Measurements from ENCODE around the gene TTC21B. TPM values are rescaled to one million over a fixed set of nuclear protein-coding genes. Genes with fewer than 3 reads are reported as not detected.

TTC21B gene
- polyA plus RNA-seq, 3 donors from 2014 or later = 4.3 to 8.8 (median 7.8) TPM

GRCh38 chr2:165909466-165909865, 44.1 kb downstream of the TTC21B start:
- Mint-ChIP-seq H3K4me1 (no peaks in the 10 kb centered on the region), H3K4me3 (no peak overlapping the region), H3K36me3 (peaks cover 27 to 42% (median 42%) of the 10 kb centered on the region in 3 donors), H3K9me3 (no peaks in the 10 kb centered on the region), H3K27ac (no peak overlapping the region), H3K27me3 (ENCODE audit: low read depth in 3 of 3) (no peaks in the 10 kb centered on the region)
- no peak for DNase-seq

GRCh38 chr2:165905854-165906253, 47.7 kb downstream of the TTC21B start:
- peaks cover 8 to 11% of the 10 kb centered on the region in 2 donors for H3K4me1 Mint-ChIP-seq
- no peaks in the 10 kb centered on the region for H3K27me3 Mint-ChIP-seq (ENCODE audit: low read depth in 3 of 3)
- no peak for DNase-seq
- H3K27ac Mint-ChIP-seq = no peak overlapping the region
- H3K9me3 Mint-ChIP-seq = no peaks in the 10 kb centered on the region
- no peak overlapping the region for H3K4me3 Mint-ChIP-seq
- H3K36me3 Mint-ChIP-seq = peaks cover 22 to 42% (median 37%) of the 10 kb centered on the region in 3 donors

DNA sequence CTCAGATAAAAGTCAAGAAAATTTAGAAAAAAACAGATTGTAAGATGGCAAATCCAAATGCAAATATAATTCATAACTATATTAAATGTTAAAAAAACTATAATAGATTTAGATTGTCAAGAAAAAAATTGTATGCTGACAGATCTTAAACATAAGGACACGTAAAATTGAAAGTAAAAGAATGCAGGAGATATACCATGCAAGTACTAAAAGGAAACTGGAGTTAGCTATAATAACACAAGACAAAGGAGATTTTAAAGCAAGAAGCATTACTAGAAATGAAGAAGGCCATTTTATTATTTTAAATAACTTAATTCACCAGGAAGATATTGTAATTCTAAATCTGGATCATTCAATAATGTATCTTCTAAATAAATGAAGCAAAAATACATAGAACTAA, 48.3 kb downstream of the TTC21B start:
- Mint-ChIP-seq H3K27me3 (ENCODE audit: low read depth in 3 of 3) (no peaks in the 10 kb centered on the region), H3K4me3 (no peak overlapping the region), H3K36me3 (peaks cover 22 to 42% (median 33%) of the 10 kb centered on the region in 3 donors), H3K4me1 (peaks cover 8 to 11% of the 10 kb centered on the region in 2 donors), H3K9me3 (no peaks in the 10 kb centered on the region), H3K27ac (no peak overlapping the region)
- no peak for DNase-seq

DNA sequence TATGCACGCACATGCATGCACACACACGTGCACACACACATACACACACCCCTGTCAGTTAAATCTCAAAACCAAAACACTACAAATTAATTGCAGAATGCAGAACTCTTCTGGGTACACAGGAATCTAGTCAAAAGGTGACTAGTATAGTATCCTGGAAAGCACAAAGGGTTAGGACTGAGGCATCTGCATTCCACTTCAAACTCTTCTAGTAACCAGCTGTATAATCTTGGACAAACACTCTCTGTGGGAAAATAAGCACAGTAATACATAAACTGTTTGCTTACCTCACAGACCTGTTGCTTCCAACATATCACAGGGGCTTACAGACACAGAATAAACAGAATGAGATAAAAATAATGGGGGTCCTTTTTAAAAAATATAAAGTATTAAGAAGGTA, 49.1 kb downstream of the TTC21B start:
- no peak overlapping the region for H3K27ac Mint-ChIP-seq

DNA sequence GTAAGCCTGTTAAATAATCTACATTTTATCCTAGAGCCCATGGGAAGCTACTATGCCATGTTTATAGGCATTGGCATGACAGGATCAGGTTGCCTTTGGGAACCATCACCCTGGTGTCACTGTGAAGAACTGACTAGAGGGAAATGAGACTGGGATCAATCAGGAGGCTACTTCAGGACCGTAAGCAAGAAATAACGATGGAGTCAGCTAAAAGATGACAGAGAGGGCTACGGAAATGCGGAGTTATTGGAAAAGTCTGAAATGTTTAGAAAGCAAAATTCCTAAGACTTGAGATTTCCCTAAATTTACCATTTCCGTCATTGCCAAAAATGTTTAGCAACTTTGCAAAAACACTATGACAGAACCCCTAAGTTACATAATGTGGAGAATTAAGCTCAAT, 50.2 kb downstream of the TTC21B start:
- H3K36me3 Mint-ChIP-seq = peaks cover 32 to 47% (median 34%) of the 10 kb centered on the region in 3 donors
- no peaks in the 10 kb centered on the region for H3K9me3 Mint-ChIP-seq
- H3K27me3 Mint-ChIP-seq (ENCODE audit: low read depth in 3 of 3) = no peaks in the 10 kb centered on the region
- H3K27ac Mint-ChIP-seq = peak overlapping the region in 5 of 6 donors; percentile 18 to 78 (median 56)
- no peak for DNase-seq
- H3K4me1 Mint-ChIP-seq = peaks cover 8 to 11% of the 10 kb centered on the region in 2 donors
- peak overlapping the region in 1 of 5 donors; percentile 56 for H3K4me3 Mint-ChIP-seq

More for the DNA sequence above, 49.1 kb downstream of the TTC21B start:
- Mint-ChIP-seq H3K4me1 (peaks cover 8 to 11% of the 10 kb centered on the region in 2 donors), H3K4me3 (no peak overlapping the region), H3K27me3 (ENCODE audit: low read depth in 3 of 3) (no peaks in the 10 kb centered on the region), H3K36me3 (peaks cover 25 to 41% (median 31%) of the 10 kb centered on the region in 3 donors), H3K9me3 (no peaks in the 10 kb centered on the region)
- DNase-seq = no peak

DNA sequence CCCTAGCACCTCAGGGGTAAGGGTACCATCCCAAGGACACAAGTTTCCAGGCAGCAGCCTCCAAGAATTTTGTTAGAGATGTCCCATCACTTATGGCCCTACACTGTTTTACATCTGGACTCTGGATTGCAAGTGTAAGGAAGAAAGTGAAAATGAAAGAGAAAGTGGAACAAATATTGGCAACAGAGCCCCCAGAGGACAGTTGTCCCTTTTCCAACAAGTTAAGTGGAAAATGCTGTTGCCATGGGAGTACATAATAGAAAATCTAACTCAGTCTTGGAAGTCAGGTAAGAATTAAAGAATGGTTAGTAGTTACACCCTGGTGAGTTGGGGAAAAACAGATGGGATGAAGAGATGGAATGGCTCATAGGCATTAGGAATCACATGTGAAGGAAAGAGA, 50.6 kb downstream of the TTC21B start:
- H3K27ac Mint-ChIP-seq = peak overlapping the region; percentile 1 to 78 (median 39)
- H3K36me3 Mint-ChIP-seq = peaks cover 37 to 52% (median 39%) of the 10 kb centered on the region in 3 donors
- DNase-seq = peak; percentile 9 to 22 (median 18)
- peaks cover 8 to 11% of the 10 kb centered on the region in 2 donors for H3K4me1 Mint-ChIP-seq
- H3K4me3 Mint-ChIP-seq = peak overlapping the region in 4 of 5 donors; percentile 21 to 56 (median 32)
- H3K27me3 Mint-ChIP-seq (ENCODE audit: low read depth in 3 of 3) = no peaks in the 10 kb centered on the region
- no peaks in the 10 kb centered on the region for H3K9me3 Mint-ChIP-seq

DNA sequence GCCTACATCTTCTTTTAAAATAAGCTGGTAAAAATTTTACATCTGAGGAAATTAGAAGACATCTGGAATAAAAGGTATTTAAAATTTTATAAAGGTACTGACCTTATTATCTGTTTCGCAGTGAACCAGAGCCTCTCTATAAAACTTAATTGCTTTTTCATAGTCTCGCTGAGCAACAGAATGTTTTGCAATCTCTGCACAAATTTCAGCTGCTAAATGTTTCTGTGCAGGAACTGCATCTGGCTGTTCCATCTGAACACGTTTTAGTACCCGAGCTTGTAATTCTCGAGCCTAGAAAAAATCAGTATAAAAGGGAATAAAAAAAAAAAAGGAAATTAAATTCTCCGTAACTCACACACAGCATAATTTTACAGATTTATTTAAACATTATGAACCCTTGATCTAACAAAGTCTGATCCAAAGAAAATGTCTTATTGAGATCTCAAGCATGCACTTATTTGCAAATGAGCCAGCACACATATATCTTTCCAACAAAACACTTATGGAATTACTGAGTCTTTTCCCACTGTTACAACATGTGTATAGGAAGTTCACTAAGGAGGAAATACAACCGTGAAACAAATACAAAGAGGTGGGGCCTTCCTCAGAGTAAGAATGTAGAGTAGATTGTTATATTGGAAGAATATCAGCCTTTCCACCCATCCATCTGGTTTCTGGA, 51.8 kb downstream of the TTC21B start:
- no peaks in the 10 kb centered on the region for H3K9me3 Mint-ChIP-seq
- DNase-seq = no peak
- H3K4me1 Mint-ChIP-seq = peaks cover 8 to 11% of the 10 kb centered on the region in 2 donors
- no peak overlapping the region for H3K4me3 Mint-ChIP-seq
- peak overlapping the region in 1 of 6 donors; percentile 56 for H3K27ac Mint-ChIP-seq
- peaks cover 42 to 56% (median 44%) of the 10 kb centered on the region in 3 donors for H3K36me3 Mint-ChIP-seq
- no peaks in the 10 kb centered on the region for H3K27me3 Mint-ChIP-seq (ENCODE audit: low read depth in 3 of 3)

DNA sequence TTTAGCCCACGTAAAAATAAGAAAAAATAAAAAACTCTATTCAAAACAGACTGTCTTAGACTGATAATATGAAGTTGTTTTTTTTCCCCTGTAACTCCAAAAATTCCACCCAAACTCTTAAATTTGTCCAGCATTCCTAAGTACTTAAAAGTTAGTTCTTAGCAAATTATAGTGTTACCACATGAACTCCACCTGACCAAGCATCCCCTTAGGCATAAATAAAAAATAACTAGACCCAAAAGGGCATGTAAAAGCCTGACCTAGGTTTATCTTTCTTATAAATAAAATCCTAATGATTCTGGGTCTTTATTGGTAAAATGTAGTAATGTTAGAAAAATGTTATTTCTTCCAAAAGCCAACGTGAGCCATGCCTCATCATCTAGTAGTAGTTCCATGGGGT, 54.3 kb downstream of the TTC21B start:
- H3K36me3 Mint-ChIP-seq = peaks cover 35 to 52% (median 37%) of the 10 kb centered on the region in 3 donors

GRCh38 chr2:165898381-165898780, 55.2 kb downstream of the TTC21B start:
- Mint-ChIP-seq H3K4me3 (no peak overlapping the region), H3K27ac (peak overlapping the region in 1 of 6 donors; percentile 8), H3K9me3 (no peaks in the 10 kb centered on the region), H3K27me3 (ENCODE audit: low read depth in 3 of 3) (peaks cover 0 to 2% (median 0%) of the 10 kb centered on the region in 3 donors), H3K4me1 (peaks cover 8 to 9% of the 10 kb centered on the region in 2 donors), H3K36me3 (peaks cover 40 to 58% (median 46%) of the 10 kb centered on the region in 3 donors)
- DNase-seq = no peak

More for the DNA sequence above, 54.3 kb downstream of the TTC21B start:
- DNase-seq = no peak
- Mint-ChIP-seq H3K4me3 (no peak overlapping the region), H3K27me3 (ENCODE audit: low read depth in 3 of 3) (no peaks in the 10 kb centered on the region), H3K4me1 (peaks cover 8 to 11% of the 10 kb centered on the region in 2 donors), H3K9me3 (no peaks in the 10 kb centered on the region), H3K27ac (no peak overlapping the region)

- peaks cover 35 to 56% (median 43%) of the 10 kb centered on the region in 3 donors for H3K36me3 Mint-ChIP-seq
- H3K4me1 Mint-ChIP-seq = peaks cover 2 to 3% of the 10 kb centered on the region in 2 donors
- no peak for DNase-seq
- H3K27me3 Mint-ChIP-seq (ENCODE audit: low read depth in 3 of 3) = peaks cover 0 to 2% (median 0%) of the 10 kb centered on the region in 3 donors
- no peak overlapping the region for H3K4me3 Mint-ChIP-seq
- no peaks in the 10 kb centered on the region for H3K9me3 Mint-ChIP-seq
- H3K27ac Mint-ChIP-seq = peak overlapping the region in 1 of 6 donors; percentile 8
Measured at GRCh38 chr2:165897726-165898125, 55.9 kb downstream of the TTC21B start.

- H3K9me3 Mint-ChIP-seq = peaks cover 0 to 1% (median 0%) of the 10 kb centered on the region in 6 donors
- DNase-seq = no peak
- peaks cover 0 to 2% (median 0%) of the 10 kb centered on the region in 3 donors for H3K27me3 Mint-ChIP-seq (ENCODE audit: low read depth in 3 of 3)
- H3K36me3 Mint-ChIP-seq = peaks cover 41 to 61% (median 43%) of the 10 kb centered on the region in 3 donors
- H3K4me3 Mint-ChIP-seq = no peak overlapping the region
- H3K27ac Mint-ChIP-seq = no peak overlapping the region
- no peaks in the 10 kb centered on the region for H3K4me1 Mint-ChIP-seq
Measured at GRCh38 chr2:165897074-165897473, 56.5 kb downstream of the TTC21B start.

- Mint-ChIP-seq H3K4me1 (no peaks in the 10 kb centered on the region), H3K9me3 (peaks cover 0 to 1% (median 0%) of the 10 kb centered on the region in 6 donors), H3K27me3 (ENCODE audit: low read depth in 3 of 3) (peaks cover 0 to 2% (median 0%) of the 10 kb centered on the region in 3 donors), H3K27ac (peak overlapping the region in 1 of 6 donors; percentile 60), H3K4me3 (no peak overlapping the region), H3K36me3 (peaks cover 40 to 56% (median 42%) of the 10 kb centered on the region in 3 donors)
- no peak for DNase-seq
Measured at GRCh38 chr2:165895974-165896373, 57.6 kb downstream of the TTC21B start.

- no peak overlapping the region for H3K27ac Mint-ChIP-seq
- peaks cover 46 to 63% (median 48%) of the 10 kb centered on the region in 3 donors for H3K36me3 Mint-ChIP-seq
- no peaks in the 10 kb centered on the region for H3K4me1 Mint-ChIP-seq
- peaks cover 0 to 2% (median 0%) of the 10 kb centered on the region in 3 donors for H3K27me3 Mint-ChIP-seq (ENCODE audit: low read depth in 3 of 3)
- no peak for DNase-seq
- H3K4me3 Mint-ChIP-seq = no peak overlapping the region
- H3K9me3 Mint-ChIP-seq = peaks cover 0 to 1% (median 0%) of the 10 kb centered on the region in 6 donors
Measured at GRCh38 chr2:165893556-165893955, 60.0 kb downstream of the TTC21B start.

DNA sequence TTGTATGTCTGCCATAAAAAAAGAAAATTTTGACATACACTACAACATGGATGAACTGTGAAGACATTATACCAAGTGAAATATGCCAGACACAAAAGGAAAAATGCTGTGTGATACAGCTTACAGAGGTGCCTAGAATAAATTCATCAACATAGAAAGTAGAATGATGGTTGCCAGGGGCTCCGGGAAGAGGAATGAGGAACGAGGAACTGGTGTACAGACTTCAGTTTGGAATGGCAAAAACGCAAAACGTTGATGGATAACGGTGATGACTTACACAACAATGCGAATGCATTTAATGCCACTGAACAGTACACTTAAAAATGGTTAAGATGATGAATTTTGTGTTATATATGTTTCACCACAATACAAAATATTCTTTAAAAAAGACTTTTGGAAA, 61.0 kb downstream of the TTC21B start:
- H3K36me3 Mint-ChIP-seq = peaks cover 36 to 52% (median 38%) of the 10 kb centered on the region in 3 donors
- no peak for DNase-seq
- peaks cover 0 to 1% (median 0%) of the 10 kb centered on the region in 6 donors for H3K9me3 Mint-ChIP-seq
- H3K27me3 Mint-ChIP-seq (ENCODE audit: low read depth in 3 of 3) = peaks cover 0 to 2% (median 0%) of the 10 kb centered on the region in 3 donors
- no peak overlapping the region for H3K27ac Mint-ChIP-seq
- H3K4me1 Mint-ChIP-seq = no peaks in the 10 kb centered on the region
- no peak overlapping the region for H3K4me3 Mint-ChIP-seq
